ENCODE measurements around the gene INPP5D. TPM values are rescaled to one million over a fixed set of nuclear protein-coding genes. Genes with fewer than 3 reads are reported as not detected.
"Not testable (repeated sequence)": the region's sequence is repeated elsewhere in the genome, so short reads cannot be mapped to it uniquely, and the experiment has no call there.

INPP5D gene
- total RNA-seq, 1 donor = under 0.01 TPM

GRCh38 chr2:233064530-233065199, 4.5 kb downstream of the INPP5D start:
- no peak for DNase-seq (ENCODE audit: low read depth)
- TF ChIP-seq, protein P1, sequence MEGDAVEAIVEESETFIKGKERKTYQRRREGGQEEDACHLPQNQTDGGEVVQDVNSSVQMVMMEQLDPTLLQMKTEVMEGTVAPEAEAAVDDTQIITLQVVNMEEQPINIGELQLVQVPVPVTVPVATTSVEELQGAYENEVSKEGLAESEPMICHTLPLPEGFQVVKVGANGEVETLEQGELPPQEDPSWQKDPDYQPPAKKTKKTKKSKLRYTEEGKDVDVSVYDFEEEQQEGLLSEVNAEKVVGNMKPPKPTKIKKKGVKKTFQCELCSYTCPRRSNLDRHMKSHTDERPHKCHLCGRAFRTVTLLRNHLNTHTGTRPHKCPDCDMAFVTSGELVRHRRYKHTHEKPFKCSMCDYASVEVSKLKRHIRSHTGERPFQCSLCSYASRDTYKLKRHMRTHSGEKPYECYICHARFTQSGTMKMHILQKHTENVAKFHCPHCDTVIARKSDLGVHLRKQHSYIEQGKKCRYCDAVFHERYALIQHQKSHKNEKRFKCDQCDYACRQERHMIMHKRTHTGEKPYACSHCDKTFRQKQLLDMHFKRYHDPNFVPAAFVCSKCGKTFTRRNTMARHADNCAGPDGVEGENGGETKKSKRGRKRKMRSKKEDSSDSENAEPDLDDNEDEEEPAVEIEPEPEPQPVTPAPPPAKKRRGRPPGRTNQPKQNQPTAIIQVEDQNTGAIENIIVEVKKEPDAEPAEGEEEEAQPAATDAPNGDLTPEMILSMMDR (IDR thresholded peaks at IDR 0.05; ENCODE audit: insufficient read depth, low read depth, low read length) = no peak
- no peak overlapping the region for H3K4me3 ChIP-seq (ENCODE audit: low read depth, low read length)

DNA sequence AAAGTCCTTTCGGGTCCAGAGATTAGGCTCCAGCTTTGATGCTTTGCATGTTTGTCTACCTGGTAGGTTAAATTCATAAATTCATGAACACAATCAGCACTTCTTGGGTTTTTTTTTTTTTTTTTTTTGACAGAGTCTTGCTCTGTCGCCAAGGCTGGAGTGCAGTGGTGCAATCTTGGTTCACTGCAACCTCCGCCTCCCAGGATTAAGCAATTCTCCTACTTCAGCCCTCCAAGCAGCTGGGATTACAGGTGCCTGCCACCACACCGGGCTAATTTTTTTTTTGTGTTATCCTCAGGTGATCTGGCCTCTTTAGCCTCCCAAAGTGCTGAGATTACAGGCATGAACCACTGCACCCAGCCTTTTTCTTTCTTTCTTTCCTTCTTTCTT, 5.1 kb downstream of the INPP5D start:
- H3K4me3 ChIP-seq (ENCODE audit: low read depth, low read length); DNase-seq (ENCODE audit: low read depth): not testable (repeated sequence)

GRCh38 chr2:233065954-233066470, 5.9 kb downstream of the INPP5D start:
- no peak for DNase-seq (ENCODE audit: low read depth)
- TF ChIP-seq, protein P1 (IDR thresholded peaks at IDR 0.05; ENCODE audit: insufficient read depth, low read depth, low read length) = no peak
- H3K4me3 ChIP-seq (ENCODE audit: low read depth, low read length) = no peak overlapping the region

GRCh38 chr2:233068762-233069418, 8.7 kb downstream of the INPP5D start:
- TF ChIP-seq, protein P1 (IDR thresholded peaks at IDR 0.05; ENCODE audit: insufficient read depth, low read depth, low read length) = no peak
- no peak for DNase-seq (ENCODE audit: low read depth)
- no peak overlapping the region for H3K4me3 ChIP-seq (ENCODE audit: low read depth, low read length)

- H3K4me3 ChIP-seq (ENCODE audit: low read depth, low read length) = no peak overlapping the region
- DNase-seq (ENCODE audit: low read depth) = no peak
- TF ChIP-seq, protein P1 (IDR thresholded peaks at IDR 0.05; ENCODE audit: insufficient read depth, low read depth, low read length) = no peak
Observed at GRCh38 chr2:233072838-233073237, 12.7 kb downstream of the INPP5D start.

DNA sequence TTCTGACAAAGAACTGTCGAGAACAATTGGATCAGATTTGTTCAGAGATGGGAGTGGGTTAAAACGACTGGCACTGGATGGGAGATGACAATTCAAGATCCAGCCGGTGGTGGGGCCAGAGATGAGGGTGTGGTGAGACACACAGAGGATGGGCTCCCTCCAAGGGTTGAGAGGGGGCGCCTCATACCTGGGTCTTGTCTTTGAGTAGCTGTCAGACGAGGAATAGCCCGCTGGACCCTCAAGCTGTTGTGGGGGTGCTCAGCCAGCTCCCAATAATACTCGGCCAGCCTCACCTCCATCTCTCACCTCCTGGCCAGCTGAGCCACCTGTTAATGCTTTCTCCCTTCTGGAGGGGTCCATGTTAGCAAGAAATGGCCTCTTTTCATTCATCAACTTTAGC, 14.0 kb downstream of the INPP5D start:
- TF ChIP-seq, protein P1 (IDR thresholded peaks at IDR 0.05; ENCODE audit: insufficient read depth, low read depth, low read length) = no peak

GRCh38 chr2:233075141-233075965, 15.2 kb downstream of the INPP5D start:
- TF ChIP-seq, protein P1 (IDR thresholded peaks at IDR 0.05; ENCODE audit: insufficient read depth, low read depth, low read length) = no peak
- no peak overlapping the region for H3K4me3 ChIP-seq (ENCODE audit: low read depth, low read length)
- no peak for DNase-seq (ENCODE audit: low read depth)

More for the DNA sequence above, 14.0 kb downstream of the INPP5D start:
- DNase-seq (ENCODE audit: low read depth) = no peak
- no peak overlapping the region for H3K4me3 ChIP-seq (ENCODE audit: low read depth, low read length)
